GM19452 (cell line): Measurements from ENCODE around the gene GFRA1.
"Not testable (repeated sequence)": the region's sequence is repeated elsewhere in the genome, so short reads cannot be mapped to it uniquely, and the experiment has no call there.

Experiments
- ATAC-seq: cut with Tn5 transposase; IDR thresholded peaks from one replicate; pipeline ENCODE4 v1.9.1; 2021; ENCODE audit not compliant: unreplicated experiment

The GFRA1 gene

GRCh38 chr10:116201670-116202430 is 71.2 kb downstream of the GFRA1 start:
- ATAC-seq, result no peak

DNA sequence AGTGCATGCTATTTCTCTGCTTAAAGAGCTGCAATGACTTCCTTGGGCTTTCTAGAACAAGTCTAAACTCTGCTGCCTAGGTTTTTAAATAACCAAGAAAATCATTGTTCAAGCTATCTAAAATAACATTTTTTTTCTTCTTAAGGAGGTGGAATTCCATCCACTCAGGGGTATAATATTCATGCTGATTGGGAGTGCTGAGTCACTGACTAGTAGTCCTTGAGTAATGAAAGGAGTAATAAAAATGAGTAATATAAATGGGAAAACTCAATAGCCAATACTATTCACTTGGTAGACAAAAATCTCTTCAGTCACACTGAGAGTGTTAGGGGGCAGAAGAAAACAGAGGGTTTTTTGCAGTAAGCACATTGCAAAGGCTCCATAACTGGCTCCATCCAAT is 72.0 kb downstream of the GFRA1 start:
- ATAC-seq, result no peak

DNA sequence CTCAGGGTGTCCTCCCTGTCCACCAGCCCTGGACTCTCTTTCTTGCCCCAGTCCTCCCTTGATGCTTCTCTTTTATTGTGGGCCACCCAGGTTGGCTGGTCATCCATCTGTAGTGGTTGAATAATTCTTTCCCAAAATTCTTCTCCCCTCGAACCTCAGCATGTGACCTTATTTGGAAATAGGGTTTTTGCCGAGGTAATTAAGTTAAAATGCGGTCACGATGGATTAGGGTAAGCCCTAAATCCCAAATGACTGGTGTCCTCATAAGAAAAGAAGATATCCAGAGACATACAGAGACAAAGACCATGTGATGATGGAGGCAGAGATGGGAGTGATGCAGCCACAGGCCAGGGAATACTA is 74.3 kb downstream of the GFRA1 start:
- ATAC-seq, result no peak

- ATAC-seq, result no peak
These were observed 74.9 kb downstream of the GFRA1 start for GRCh38 chr10:116197946-116198675.

DNA sequence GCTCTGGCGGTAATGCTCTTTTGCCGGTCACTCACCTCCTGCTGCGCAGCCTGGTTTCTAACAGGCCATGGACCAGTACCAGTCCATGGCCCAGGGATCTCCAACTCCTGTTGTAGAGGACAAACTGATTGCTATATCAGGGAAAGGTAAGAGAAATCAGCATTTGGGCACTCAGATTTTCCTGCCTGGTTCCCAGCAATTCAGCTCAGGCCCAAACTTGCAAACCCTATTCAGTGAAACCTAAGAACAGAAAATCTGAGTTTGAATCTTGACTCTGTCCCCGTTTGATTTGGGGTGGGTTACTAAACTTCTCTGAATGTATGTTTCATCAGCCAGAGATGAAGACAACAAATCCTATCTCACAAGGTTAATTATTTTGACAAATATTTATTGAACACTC is 77.4 kb downstream of the GFRA1 start:
- ATAC-seq, result no peak

DNA sequence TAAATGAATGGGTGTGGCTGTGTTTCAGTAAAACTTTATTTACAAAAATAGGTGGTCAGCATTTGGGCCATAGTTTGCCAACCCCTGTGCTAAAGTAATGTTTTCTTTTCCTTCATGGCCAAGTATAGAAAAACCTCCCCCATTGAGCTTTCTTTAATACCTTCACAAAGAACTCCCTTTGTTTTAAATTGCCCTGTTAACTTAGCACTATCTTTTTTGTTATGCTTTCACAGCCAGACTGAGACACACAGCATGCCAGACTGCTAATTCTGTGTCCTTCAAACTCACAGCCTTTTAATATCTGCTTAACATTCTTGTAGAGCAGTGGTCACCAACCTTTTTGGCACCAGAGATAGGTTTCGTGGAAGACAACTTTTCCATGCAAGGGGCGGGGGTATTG is 78.0 kb downstream of the GFRA1 start:
- ATAC-seq, result no peak

- no peak for ATAC-seq
These were observed 78.9 kb downstream of the GFRA1 start for GRCh38 chr10:116194061-116194460.

DNA sequence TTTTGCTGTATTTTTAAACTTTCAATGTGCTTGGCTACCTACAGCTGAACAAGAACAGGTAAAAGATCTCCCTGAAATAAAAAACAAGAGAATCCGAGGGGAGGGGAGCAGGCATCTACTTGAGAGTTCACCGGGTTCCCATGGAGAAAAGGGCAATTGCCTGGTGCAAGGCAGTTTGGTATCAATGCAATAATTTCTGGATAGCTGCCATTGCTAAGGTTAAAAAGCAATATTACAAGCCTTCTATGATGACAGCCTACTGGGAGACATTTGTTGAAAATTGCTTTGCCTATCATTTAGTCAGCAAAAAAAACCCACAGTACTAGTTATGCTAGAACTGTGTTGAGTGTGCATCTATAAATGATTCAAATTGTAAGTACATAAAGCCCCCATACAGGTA is 82.1 kb downstream of the GFRA1 start:
- ATAC-seq, result no peak

DNA sequence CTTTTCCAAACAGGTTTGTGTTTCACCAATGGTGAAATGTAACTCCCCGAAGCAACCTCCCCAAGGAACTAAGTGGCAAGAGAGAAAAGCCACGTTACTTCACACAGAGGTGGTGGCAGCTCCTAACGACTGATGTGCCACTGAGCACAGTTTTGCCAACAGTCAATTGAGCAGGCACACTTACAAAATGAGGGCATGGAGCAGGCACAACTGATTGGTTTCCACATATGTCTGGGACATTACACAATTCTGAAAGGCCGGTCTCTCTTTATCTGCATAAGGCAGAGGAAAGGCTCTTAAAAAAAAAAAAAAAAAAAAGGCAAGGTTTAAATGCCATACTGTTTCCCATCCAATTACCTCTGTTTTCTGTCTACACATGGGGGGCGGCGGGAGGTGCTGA is 86.7 kb downstream of the GFRA1 start:
- no peak for ATAC-seq

DNA sequence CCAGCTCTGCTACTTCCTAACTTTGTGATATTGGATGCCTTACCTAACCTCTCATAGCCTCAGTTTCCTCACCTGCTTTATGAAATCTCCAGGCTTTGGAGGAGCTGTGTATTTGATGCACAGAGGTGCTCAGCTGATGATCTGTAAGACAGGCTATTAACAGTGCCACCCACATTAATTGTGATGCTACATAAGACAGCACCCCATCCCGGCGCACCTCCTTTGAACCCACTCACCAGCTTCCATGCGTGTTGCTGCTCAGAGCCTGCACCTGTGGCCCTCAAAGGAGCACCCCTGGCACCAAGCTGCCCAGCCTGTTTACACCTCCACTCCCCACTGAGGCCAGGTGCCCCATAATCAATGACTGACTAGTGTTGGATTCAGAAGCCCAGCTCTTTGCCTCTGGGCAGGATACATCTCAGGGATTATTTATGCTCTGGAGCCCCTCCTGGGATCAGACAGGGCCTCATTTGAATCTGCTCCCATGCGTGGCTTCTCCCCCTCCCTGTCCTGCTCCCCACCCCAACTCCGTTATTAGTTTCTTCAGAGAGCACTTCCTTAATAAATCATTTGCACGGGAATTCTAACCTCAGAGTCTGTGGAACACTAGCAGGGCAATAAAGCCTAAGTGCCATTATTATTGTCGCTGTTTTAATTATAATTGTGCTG is 87.7 kb downstream of the GFRA1 start:
- no peak for ATAC-seq

- no peak for ATAC-seq
These were observed 88.6 kb downstream of the GFRA1 start for GRCh38 chr10:116184512-116184794.

DNA sequence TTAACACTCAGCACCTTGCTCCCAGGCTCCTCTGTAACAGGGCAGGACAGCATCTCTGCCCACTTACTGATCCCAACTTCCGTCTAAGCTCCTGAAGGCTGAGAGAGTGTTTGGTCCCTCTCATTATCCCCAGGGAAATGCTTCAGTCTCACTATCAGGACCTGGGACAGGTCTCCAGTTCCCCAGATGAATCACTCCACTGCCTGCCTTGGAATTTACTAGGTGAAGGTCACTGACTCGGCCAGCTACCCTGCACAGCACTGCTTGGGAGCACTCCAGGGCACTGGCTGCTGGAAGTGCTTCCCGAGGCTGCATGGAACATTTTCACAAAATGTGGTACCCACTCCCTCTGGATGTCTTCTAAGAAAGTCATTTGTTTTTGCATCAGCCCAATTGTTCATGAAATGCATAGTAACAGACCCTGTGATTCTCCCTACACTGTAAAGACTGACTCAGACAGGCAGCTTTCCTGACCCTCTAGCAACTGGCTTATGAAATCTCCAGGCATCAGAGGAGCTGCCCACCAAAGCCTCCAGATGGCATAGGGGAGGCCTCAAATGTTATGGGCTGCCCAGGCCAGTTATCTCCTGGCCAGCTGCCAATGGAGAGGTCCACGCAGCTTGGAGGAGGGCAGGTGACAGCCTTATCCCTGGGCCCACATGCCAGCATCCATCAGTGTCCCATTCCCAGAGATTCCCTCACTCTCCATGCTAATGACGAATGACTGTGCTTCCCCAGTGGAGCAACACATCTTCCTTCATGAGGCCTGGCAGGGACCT is 89.1 kb downstream of the GFRA1 start:
- ATAC-seq, result no peak

DNA sequence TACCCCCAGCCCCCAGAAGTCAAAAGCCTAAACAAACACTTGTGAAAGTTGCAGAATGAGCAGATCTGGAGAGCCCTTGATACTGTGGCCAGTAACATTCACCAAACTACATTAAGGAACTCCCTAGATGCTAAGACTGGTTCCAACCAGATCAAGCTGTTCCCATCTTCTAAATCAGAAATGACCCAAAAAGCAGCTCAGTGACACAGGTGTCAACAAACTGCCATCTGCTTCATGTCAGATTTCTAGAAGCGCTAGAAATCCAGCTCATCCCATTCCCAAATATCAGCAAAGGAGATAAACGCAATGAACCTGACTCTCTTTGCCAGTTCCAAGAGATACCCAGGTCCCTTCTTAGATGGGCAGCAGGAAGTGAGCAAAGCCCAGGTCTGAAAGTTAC is 90.6 kb downstream of the GFRA1 start:
- no peak for ATAC-seq

GRCh38 chr10:116178086-116178605 is 94.9 kb downstream of the GFRA1 start:
- no peak for ATAC-seq

DNA sequence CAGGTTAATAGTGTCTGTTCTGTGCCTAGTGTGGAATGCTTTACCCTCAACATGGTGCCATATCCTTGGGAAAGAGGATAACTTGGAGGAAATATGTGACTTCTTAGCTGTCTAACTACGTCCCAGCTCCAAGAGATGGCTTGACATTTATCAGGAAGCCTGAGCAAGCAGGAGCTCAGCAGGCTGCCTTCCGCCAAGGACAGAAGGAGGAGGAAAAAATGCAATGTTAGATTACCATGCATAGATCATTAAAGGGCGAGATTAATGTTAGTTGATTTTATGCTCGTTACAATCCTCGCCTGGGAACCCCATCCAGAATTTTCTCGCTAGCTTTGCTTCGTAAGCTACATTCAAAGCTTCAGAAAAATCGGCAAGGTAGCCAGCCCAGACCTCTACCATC is 97.8 kb downstream of the GFRA1 start:
- no peak for ATAC-seq

GRCh38 chr10:116171505-116171904 is 101.5 kb downstream of the GFRA1 start:
- ATAC-seq, result no peak

DNA sequence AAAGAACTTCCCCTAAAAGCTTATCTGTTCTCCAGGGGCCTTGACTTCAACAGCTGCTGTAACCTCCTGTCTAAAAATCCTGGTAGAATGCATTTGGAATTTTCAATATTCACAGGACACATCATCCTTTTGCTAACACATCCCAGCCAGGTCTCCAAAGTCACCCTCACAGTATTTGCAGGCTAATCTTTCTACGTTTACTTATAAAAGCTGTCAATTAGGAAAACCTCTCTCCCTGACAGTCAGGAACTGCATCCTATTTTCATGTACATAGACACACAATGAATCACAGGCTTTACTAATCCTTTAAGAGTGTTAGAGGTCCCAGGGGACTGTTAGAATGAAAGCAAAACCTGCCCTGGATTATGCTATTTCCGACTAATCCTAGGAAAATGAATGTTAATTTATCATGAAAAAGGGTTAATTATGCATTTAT is 102.2 kb downstream of the GFRA1 start:
- no peak for ATAC-seq

DNA sequence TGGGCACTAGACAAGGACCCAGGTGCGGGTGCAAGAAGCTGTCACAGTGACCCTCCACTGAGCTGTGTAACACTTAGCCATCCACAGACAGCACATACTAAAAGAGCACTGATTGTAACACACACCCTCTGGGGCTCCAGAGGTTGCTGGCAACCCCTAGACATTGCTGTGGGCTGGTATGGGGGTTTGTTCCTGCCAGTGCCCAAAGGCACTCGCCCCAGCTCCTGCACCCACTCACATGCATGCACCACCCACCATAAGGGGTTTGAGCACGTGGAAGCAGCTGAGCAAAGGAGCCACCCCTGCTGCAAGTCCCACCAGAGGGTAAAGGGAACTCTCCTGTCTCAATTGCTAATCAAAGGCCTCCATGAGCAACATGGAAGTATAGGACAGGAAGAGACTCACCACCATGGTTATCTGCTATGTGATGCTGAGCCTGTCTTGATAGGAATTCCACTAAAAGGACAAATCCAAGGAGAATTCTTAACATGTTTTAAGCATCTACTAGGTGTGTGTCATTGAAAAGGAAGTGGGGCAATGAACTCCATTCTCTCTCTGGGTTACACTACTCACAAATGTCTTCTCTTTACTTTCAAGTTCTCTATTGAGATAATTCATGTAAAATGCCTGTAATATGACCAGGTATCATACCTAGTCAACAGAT is 103.1 kb downstream of the GFRA1 start:
- no peak for ATAC-seq

DNA sequence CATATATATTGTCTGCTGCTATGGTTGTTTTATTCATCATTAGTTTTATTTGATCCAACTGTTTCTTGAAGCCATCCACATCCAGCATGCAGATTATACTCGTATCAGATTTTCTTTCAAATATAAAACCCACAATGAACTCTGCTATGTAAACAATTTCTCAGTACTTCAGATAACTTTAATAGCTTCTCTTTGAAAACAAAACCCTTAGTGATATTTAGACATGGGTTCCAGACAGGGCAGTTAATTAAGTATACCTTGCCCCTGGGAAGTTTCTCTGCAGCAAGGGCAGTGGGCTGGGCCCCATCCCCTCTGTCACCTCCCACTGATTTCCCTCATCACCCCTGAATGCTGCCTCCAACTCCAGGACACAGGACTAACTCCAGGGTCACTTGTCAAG is 104.3 kb downstream of the GFRA1 start:
- ATAC-seq, result no peak

- ATAC-seq, result no peak
These were observed 104.7 kb downstream of the GFRA1 start for GRCh38 chr10:116168329-116168728.

DNA sequence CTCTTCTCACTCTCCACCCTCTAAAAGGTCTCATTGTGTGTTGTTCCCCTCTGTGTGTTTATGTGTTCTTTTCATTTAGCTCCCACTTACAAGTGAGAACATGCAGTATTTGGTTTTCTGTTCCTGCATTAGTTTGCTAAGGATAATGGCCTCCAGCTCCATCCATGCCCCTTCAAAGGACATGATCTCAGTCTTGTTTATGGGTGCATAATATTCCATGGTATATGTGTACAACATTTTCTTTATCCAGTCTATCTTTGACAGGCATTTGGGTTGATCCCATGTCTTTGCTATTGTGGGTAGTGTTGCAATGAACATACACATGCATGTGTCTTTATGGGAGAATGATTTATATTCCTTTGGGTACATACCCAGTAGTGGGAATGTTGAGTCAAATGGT is 107.1 kb downstream of the GFRA1 start:
- ATAC-seq, result not testable (repeated sequence)
